Measurements from ENCODE around the gene FLG2.
"Not testable (repeated sequence)": the region's sequence is repeated elsewhere in the genome, so short reads cannot be mapped to it uniquely, and the experiment has no call there.

Gene FLG2

GRCh38 chr1:152309955-152310354 lies 49.9 kb downstream of the FLG2 start:
- DNase-seq, result no peak

- not testable (repeated sequence) for DNase-seq
These were observed 50.4 kb downstream of the FLG2 start for GRCh38 chr1:152309320-152309901.

GRCh38 chr1:152308758-152309157 lies 51.0 kb downstream of the FLG2 start:
- not testable (repeated sequence) for DNase-seq

GRCh38 chr1:152307970-152308369 lies 51.8 kb downstream of the FLG2 start:
- not testable (repeated sequence) for DNase-seq

- not testable (repeated sequence) for DNase-seq
These were observed 53.7 kb downstream of the FLG2 start for GRCh38 chr1:152306123-152306522.

- not testable (repeated sequence) for DNase-seq
These were observed 55.0 kb downstream of the FLG2 start for GRCh38 chr1:152304773-152305172.

- DNase-seq, result not testable (repeated sequence)
These were observed 56.5 kb downstream of the FLG2 start for GRCh38 chr1:152303139-152303872.

Data from NCI-H526 treated with DMSO at 0.1 percent for 48 hours (cell line).